PFSK-1 (cell line): ENCODE measurements around the gene RYR3.

ENCODE experiments used
- FOXP2 ChIP-seq: optimal IDR thresholded peaks from 2 replicates; pipeline ENCODE3; 2011; ENCODE audit warnings: borderline replicate concordance, control low read depth, inconsistent platforms; ENCODE audit not compliant: insufficient read depth; ENCODE audit errors: extremely low read length, extremely low read depth
- POLR2AphosphoS5 ChIP-seq: IDR thresholded peaks from 2 replicates; pipeline ENCODE4 v1.6.1; 2012; ENCODE audit warnings: low read depth, mild to moderate bottlenecking, control low read depth, low read length, moderate library complexity
- REST ChIP-seq, 2 experiments: IDR thresholded peaks; 2 replicates each; pipeline versions ENCODE4 v1.6.1 to v1.8.0; 2011 to 2012; ENCODE audit warnings: low read depth in 2 of 2, low read length in 2 of 2, control low read depth in 1 of 2, inconsistent platforms in 1 of 2, mild to moderate bottlenecking in 1 of 2, moderate library complexity in 1 of 2; ENCODE audit not compliant: insufficient read depth in 1 of 2
- SIN3A ChIP-seq: IDR thresholded peaks from 2 replicates; pipeline ENCODE4 v1.6.1; 2012; ENCODE audit warnings: mild to moderate bottlenecking, low read length, moderate library complexity, borderline replicate concordance; ENCODE audit not compliant: insufficient read depth
- TAF1 ChIP-seq: IDR thresholded peaks from 2 replicates; pipeline ENCODE4 v1.6.1; 2012; ENCODE audit warnings: low read length, control low read depth, borderline replicate concordance; ENCODE audit not compliant: insufficient read depth

- no peak for TF ChIP-seq REST (IDR thresholded peaks at IDR 0.05; ENCODE audit: insufficient read depth in 1 of 2, low read depth in 2 of 2, low read length in 2 of 2)
- no peak for TF ChIP-seq SIN3A
- TF ChIP-seq TAF1 = no peak
- TF ChIP-seq POLR2AphosphoS5 = no peak
- no peak for TF ChIP-seq FOXP2
Measured at GRCh38 chr15:33826201-33826600, 515.4 kb downstream of the RYR3 start.
